HG02678 (cell line): ENCODE data around the gene TBX6.
A peak's percentile ranks its signal among the peaks of the same experiment; 100 is the strongest.
"Not testable (repeated sequence)": the region's sequence is repeated elsewhere in the genome, so short reads cannot be mapped to it uniquely, and the experiment has no call there.

ENCODE experiments used
- ATAC-seq: cut with Tn5 transposase; IDR thresholded peaks from one replicate; pipeline ENCODE4 v1.9.1; 2021; ENCODE audit warnings: mild to moderate bottlenecking, moderate library complexity; ENCODE audit not compliant: unreplicated experiment

TBX6 gene, protein sequence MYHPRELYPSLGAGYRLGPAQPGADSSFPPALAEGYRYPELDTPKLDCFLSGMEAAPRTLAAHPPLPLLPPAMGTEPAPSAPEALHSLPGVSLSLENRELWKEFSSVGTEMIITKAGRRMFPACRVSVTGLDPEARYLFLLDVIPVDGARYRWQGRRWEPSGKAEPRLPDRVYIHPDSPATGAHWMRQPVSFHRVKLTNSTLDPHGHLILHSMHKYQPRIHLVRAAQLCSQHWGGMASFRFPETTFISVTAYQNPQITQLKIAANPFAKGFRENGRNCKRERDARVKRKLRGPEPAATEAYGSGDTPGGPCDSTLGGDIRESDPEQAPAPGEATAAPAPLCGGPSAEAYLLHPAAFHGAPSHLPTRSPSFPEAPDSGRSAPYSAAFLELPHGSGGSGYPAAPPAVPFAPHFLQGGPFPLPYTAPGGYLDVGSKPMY

DNA sequence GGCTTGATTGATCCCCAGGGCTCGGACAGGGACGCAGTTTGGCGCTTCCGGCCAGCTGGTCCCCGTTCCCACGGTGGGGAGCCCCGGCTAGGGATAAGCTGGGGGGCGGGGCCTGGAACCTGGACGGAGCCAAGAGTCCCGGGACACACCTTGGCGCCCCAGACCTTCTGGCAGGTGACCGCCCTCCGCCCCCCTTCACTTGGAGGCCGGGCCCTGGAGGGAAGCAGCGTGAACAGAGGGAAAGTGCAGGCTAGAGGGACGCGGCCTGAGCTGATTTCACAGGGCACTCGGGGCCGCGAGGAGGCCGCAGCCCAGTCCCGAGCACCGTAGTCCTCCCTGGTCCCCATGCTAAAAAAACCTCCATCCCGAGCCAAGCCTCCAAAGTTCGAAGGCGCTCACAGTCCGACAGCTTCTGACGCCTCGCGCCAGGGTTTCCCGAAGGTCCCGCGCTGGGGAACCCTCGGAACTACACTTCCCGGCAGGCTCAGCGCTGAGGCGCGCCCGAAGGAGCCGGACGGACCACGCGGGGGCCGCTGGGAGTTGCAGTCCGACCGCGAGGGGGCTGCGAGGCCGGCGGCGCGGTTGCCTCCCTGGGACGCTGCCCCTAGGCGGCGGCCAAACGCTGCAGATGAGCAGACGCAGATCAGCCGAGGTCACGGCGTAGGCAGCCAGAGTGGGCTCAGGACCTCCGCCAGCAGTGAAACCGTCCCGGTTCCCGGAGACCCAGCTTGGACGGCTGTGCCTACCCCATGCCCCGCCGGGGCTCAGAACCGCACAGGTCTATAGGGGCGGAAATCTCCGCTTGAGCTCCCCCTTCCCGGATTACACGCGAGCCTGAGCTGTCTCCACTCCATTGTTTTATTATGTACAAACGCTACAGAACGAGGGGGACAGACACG lies at the start of gene TBX6:
TSS of gene TBX6 (minus strand) at position 451 of the 899 bp plus-strand sequence. CDS start 731 bp downstream, outside the sequence.
- ATAC-seq, result peak; percentile 67

DNA sequence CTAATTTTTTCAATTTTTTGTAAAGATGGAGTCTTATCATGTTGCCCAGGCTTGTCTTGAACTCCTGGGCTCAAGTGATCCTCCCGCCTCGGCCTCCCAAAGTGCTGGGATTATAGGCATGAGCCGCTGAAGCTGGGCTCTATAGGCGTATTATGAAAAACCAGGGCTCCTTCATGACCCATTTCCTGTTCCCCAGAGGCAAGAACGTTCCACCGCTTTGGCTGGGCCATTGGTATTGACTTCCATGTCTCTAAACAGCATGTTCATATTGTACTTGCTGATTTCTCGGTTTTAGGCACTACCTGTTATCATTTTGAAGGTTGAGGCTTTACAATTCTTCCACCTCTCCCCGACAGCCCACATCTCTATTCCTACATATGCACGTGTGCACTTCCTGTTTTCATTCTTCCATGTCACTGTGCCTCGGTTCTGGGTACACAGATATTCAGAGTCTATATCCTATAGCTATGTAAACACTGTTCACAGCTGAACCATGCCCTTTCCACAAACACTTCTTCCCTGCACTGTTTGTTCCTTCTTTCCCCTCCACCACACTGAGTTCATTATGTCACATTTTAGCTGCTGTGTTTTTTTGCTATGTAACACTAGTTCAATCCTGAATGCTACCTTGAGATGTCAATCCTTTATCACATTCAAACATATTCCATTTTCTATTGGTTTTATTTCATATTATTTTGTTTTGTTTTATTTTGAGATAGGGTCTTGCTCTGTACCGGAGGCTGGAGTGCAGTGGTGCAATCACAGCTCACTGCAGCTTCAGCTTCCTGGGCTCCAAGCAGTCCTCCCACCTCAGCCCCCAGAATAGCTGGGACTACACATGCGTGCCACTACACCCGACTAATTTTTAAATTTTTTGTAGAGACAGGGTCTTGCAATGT lies 48.1 kb upstream of the TBX6 start:
- ATAC-seq, result no peak

DNA sequence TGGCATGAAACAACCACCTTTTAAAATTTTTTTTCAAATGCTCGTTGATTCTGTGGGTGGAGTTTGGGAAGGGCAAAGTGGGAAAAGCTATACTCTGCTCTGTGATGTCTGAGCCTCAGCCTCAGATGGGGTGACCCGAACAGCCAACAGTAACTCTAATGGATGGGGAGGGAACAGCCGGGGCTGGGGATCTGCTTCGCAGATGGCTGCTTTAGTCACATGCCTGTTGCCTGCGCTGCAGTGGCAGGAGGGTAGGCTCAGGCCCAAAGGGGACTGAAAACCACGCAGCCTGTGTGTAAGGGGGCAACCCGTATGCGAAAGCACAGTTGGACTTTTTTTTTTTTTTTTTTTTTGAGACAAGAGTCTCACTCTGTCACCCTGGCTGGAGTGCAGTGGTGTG lies 46.2 kb upstream of the TBX6 start:
- no peak for ATAC-seq

DNA sequence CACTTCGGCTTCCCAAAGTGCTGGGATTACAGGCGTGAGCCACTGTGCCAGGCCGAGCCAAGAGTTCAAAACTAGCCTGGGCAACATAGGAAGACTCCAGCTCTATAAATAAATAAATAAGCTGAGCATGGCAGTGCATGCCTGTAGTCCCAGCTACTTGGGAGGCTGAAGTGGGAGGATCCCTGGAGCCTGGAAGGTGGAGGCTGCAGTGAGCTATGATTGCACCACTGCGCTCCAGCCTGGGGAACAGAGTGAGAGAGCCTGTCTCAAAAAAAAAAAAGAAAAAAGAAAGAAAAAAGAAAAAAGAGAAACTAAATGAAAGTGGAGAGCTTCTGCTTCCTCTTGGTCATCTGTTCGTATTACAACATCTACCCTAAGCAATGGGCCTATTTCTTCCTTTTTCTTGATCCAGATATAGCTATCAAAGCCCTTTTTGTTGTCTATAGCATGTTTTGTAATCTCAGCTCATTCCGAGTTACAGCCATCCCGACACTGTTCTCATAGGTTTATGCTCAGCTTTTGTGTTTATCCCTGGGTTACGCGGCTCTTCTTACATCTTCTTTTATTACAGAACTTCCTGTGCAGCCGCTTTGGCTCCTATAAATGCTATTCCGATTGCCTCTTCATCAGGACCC lies 45.4 kb upstream of the TBX6 start:
- no peak for ATAC-seq

DNA sequence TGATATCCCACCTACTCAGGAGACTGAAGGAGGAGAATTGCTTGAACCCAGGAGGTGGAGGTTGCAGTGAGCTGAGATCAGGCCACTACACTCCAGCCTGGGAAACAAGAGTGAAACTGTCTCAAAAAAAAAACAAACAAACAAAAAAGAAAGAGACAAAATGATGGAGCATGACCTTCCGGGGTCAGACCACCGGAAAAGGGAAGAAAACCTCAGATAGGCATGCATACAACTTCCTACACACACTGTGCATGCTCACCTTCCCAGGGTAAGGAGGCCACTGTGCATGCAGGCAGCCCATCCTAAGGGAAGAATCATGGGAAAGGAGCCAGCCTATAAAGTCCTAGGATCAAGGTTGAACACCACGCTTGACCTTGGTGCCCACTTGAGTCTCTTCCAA lies 40.9 kb upstream of the TBX6 start:
- no peak for ATAC-seq

DNA sequence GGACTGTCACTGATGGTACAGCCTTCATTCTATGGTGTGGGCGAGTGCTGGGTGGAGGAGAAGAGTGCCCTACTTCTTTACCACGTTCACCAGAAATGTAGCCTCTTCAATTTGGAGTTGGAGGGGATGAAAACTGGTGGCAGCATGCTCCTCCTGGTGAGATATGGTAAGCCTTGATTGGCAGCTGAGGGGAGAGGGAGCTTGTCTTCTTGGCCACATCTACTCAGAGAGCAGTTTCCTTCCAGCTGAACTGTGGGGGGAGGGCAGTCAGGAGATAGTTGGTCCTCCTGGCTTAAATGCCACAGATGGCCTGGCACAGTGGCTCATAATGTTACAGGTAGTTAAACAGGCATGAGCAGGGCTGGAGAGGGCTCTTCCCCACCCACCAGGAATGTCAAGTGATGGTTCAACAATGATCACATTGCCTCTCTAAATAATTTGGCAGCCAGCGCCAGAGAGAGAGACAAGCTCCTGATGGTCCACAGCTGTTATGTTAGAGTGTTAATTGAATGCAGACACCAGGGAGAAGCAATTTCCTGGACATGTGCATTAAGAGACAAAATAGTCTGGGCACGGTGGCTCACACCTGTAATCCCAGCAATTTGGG lies 40.2 kb upstream of the TBX6 start:
- no peak for ATAC-seq

DNA sequence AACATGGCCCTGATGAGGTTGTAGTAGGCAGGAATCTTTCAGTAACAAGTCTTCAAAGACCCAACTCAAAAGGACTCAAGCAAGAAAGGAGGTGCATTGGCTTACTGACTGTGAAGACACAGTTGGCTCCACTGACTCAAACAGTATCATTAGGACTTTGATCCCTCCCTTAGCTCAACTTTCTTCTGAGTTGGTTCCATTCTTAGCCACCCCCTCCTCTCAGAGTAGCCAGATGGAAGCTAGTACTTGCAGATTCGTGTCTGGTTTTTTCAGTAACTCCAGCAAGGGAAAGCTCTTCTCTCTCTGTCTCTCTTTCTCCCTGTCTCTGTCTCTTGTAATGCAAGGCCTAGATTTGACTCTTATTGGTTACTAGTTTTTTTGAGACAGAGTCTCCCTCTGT lies 36.3 kb upstream of the TBX6 start:
- ATAC-seq, result no peak

DNA sequence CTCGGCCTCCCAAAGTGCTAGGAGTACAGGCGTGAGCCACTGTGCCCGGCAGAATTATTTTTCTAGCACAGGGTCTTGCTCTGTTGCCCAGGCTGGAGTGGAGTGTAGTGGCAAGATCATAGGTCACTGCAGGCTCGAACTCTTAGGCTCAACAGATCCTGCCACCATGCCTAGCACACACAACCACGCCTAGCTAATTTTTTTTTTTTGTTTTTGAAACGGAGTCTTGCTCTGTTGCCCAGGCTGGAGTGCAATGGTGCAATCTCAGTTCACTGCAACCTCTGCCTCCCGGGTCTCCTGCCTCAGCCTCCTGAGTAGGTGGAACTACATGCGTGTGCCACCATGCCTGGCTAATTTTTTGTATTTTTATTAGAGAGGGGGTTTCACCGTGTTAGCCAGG lies 34.0 kb upstream of the TBX6 start:
- not testable (repeated sequence) for ATAC-seq

DNA sequence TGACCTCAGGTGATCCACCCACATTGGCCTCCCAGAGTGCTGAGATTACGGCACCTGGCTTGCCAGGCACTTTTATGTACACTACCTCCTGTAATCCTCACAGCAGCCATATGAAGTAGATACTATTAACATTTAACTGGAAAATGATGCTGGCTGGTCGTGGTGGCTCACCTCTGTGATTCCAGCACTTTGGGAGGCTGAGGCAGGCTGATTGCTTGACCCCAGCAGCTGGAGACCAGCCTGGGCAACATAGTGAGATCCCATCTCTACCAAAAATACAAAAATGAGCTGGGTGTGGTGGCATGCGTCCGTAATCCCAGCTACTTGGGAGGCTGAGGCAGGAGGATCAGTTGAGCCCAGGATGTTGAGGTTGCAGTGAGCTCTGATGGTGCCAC lies 33.3 kb upstream of the TBX6 start:
- no peak for ATAC-seq

DNA sequence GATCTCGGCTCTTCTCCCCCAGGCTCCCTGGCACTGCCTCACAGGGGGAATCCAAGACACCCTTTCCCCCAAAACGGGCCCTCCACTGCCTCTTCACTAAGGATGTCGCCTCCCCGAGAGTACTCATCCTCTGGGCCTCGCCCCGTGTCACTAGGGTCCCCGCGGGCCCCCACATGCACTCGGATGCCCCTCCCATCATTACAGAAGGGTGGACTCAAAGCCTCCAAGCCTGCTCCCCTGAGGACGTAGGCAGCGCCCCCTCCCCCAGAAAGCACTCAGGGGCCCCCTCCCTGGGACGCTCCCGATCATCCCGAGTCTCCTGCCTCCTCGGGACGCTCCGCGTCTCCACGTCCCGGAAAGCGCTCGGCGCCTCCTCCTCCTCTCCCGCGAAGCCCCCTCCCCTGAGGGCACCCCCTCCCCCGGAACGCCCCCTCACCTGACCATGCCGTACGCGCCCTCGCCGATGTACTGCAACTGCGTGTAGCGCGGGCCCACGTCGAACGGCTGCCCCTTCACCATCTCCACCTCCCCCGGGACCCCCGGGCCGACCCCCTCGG lies 31.0 kb upstream of the TBX6 start:
- ATAC-seq, result no peak

DNA sequence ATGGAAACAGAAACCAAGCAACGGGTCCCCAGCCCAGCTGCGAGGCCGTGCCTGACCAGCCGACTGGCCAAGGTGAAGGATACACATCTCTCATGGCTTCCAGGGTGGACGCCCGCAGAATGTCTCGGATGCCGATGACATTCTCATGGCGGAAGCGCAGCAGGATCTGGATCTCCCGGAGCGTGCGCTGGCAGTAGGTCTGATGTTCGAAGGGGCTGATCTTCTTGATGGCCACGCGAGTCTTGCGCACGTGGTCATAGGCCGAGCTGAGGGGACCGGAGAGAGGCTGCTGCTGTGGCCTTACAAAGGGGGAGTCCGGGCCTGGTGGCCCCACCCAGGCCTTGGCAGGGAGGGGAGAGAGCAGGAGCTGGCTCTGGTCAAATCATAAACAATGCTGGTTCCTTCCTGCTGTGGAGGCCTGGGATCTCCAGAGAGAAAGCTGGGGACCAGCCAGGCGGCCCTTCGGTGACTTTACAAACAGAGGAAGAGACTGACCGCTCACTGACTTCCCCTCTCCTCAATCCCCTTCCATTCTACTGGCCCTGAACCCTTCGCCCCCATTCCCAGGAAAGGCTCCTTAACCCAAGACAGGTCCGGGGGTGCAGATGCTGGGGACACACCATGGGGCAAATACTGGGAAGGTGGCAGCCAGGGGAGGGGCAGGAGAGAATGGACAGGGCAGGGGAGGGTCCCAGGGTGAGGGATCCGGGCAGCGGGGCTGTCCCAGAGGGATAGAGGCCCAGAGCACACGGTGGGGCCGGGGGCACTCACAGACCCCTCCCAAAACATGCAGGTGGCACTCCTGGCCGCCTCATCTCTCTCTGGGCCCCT lies 30.2 kb upstream of the TBX6 start:
- no peak for ATAC-seq

DNA sequence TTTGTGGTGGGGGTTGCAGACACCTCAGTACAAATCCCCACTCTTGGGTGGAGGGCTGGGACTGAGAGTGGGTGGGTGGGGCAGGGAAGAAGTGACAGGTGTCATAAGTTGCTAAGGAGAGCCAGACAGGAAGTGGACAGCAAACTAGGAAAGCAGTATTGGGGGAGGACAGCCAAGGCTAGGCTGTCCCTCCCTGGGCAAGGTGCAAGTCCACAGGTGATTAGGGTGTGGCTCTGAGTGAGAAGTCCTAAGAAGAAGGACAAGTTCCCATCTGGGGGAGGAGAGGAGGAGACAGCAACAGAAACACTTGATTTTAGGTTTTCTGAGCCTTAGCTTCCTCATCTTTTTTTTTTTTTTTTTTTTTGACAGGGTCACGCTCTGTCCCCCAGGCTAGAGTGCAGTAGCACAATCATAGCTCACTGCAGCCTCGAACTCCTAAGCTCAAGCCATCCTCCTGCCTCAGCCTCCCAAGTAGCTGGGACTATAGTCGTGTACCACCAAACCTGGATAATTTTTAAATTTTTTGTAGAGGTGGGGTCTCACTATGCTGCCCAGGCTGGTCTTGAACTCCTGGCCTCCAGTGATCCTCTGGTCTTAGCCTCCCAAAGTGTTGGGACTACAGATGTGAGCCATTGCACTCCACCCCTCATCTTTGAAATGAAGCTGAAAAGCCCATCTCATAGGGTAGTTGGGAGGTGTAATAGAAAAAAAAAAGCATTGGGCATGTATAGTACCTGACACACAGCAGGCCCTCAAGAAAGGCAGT lies 28.8 kb upstream of the TBX6 start:
- no peak for ATAC-seq

DNA sequence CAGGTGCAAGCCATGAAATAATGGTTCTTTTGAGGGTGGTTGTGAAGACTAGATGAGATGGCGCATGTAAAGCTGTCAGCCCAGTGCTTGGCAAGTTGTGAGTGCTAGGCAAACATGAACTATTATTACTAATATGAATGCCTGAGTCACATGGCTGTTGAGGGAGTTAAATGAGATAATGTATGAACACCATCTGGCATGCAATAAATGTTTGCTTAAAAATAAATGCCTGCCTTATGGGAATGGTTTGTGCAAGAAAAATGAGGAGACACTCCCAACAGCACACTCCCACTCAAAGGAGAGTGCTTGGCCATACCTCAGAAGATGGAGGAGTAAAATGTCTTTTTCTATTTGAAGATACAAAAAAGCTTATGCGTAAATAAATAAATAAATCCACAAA lies 27.7 kb upstream of the TBX6 start:
- no peak for ATAC-seq

DNA sequence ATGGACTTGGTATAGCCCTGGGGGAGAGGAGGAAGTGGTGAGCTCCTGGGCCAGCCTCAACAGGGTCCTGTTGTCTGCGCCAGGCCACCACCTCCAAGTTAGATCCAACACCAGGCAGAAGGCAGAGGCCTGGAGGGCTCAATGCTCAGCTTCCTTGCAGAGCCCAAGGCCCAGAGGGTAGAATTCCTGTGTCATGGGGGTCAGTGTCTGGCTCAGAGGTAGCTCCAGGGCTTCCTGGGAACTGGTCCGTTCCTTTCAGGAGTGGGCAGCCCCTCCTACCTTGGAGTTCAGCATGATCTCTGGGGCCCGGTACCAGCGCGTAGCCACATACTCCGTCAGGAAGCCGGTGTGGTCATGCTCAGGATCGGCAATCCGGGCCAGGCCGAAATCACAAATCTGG lies 26.0 kb upstream of the TBX6 start:
- no peak for ATAC-seq

DNA sequence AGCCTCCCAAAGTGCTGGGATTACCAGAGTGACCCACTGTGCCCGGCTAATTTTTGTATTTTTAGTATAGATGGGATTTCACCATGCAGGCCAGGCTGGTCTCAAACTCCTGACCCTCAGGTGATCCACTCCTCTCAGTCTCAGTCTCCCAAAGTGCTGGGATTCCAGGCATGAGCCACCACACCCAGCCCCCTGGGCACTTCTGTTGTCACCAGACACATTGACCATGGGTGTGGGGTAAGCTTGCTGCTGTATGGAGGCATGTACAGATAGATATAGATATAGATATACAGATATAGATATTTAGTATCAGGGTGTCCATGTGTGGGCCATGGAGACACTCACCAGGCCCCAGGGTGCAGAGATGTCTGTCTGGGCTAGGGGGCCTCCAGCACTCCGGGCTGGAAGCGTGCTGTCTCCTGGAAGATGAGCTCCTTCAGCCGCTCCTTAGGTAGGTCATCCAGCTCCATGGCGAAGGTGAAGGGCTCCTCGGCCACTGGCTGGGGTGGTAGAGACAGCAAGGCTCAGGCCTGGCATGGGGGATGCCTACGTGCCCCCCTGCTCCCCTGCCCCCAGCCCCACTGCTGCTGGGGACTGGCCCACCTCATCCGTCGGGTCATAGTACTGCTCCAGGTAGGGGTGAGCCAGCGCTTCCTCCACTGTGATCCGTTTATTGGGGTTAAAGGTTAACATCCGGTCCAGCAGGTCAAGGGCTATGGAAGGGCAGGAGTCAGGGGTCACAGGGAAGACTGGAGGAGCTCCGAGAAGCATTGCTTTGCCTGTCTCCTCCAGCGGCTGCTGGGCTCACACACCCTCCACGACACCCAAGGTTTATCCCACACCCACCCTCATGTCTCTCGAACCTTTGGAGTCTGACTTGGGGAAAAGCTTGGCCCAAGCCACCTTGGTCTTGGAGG lies 24.8 kb upstream of the TBX6 start:
- no peak for ATAC-seq

DNA sequence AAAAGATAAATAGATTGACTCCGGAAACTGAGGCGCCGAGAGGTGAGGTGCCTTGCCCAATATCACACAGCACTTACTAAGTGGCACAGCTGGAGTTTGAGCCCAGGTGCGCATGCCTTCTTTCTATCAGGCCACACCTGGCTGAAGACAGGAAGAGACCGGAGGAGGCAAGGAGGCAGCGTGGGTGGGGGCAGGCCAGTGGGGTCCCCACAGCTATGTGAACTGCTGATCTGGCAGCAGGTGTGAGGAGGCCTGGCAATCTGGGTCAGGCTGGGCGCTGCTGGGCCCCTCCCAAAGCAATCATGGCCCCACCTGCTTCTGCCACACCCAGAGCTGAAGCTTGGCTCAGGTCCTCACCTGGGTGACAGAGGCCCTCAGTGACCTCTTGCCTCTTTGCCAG lies 23.5 kb upstream of the TBX6 start:
- no peak for ATAC-seq

DNA sequence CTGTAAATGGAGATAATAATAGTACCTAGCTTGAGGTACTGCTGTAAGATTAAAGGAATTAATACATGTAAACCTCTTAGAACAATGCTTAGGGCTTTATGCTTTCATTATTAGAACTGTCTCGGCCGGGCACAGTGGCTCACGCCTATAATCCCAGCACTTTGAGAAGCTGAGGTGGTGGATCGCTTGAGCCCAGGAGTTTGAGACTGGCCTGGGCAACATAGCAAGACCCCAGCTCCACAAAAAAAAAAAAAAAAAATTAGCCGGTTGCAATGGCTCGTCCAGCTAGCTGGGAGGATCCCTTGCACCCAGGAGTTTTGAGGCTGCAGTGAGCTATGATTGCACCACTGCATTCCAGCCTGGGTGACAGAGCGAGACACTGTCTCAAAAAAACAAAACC lies 23.1 kb upstream of the TBX6 start:
- not testable (repeated sequence) for ATAC-seq
